Measurements from ENCODE around the gene KLHL29.

The KLHL29 gene

DNA sequence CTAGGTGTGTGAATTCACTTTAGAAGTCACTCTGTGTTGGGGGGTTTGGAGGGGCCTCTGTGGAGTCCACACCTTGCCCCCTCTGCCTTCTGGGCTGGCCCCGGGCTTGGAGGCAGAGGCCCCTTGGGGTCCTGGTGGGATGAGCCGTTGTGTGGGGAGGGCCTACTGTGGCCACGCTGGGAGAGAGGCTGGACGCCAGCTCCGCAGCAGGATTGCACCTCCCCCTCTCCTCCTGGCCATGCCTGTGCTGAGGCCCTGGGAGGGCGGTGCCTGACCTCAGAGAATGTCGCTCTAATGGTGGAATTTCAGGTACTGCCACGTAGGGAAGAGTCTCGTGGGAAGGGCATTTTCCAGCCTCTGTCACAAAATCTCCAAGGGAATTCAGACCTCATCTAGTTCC is 304.9 kb downstream of the KLHL29 start:
- DNase-seq, result no peak

DNA sequence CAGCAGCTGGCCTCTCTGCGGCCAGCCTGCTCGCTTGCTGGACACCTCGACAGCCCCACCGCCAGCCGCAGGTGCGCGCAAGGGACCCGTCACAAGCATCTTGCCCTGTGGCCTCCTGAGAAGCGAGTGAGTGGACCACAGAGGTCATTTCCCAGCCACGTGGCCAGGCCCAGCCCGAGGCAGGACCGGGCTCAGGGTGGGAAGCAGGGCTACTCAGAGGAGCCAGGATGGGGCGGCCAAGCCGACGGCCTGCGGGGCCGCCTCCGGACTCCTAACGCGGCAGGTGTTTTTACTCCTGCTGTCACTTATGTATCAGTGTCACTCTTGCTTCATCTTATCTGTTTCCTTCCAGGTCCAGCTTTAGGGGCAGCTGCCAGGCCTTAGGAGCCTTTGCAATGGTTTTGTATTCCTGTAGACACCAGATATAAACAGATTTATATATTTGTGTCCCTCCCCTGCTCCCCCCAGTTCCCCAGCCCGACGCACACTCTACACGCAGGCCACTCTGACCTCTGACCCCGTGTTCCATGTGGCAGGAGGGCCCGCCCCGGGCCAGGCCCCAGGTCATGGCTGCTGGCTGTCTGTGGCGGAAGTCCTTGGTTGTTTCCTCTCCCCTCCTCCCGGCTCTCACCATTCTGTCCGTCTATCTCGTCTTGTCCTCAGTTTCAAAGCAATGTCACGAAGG is 305.6 kb downstream of the KLHL29 start:
- no peak for DNase-seq

DNA sequence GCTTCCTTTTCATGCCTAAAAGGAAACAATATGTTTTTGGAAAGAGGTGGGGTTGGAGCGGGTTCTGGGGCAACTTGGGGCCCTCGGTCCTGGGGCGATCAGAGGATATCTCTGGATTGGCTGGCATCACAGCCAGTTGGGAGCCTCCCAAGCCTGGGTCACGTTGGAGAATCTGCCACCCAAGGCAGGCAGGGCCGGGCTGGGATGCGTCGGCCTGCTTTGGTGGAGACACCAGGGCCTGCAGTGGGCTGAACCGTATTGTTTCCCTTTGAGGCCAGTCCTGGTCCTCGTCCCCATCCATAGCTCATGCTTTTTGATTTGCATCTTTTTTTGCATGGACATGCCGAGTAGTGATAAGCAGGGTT is 306.1 kb downstream of the KLHL29 start:
- no peak for DNase-seq

DNA sequence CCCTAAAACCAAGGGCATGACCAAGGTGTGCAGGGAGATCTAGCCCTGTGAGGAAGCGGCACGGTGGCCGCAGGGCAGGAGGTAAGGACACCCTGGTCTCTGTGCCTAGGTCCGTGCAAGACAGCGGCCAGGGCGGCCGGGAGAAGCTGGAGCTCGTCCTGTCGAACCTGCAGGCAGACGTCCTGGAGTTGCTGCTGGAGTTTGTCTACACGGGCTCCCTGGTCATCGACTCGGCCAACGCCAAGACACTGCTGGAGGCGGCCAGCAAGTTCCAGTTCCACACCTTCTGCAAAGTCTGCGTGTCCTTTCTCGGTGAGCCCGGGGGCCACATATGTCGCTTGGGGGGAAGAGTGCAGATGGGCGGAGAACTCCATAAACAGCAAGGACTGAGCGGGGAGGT is 306.6 kb downstream of the KLHL29 start:
- DNase-seq, result no peak

DNA sequence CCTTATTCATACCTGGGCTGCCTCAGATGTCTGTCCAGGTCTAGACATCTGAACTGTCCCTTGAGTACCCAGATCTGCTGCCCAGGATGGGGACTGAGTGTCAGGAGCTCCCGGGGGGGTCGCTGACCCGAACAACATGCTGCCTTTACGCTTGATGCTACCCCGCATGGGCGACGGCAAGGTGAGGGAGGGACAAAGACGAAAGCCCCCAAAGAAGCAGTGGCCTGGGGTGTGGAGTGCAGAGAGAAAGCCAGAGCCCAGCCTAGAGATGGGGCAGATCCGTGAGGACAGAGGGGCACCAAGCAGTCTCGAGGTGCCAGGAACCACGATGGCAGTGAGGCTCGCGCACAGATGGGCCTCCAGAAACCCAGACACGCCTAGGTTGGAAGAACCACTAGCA is 307.3 kb downstream of the KLHL29 start:
- no peak for DNase-seq

DNA sequence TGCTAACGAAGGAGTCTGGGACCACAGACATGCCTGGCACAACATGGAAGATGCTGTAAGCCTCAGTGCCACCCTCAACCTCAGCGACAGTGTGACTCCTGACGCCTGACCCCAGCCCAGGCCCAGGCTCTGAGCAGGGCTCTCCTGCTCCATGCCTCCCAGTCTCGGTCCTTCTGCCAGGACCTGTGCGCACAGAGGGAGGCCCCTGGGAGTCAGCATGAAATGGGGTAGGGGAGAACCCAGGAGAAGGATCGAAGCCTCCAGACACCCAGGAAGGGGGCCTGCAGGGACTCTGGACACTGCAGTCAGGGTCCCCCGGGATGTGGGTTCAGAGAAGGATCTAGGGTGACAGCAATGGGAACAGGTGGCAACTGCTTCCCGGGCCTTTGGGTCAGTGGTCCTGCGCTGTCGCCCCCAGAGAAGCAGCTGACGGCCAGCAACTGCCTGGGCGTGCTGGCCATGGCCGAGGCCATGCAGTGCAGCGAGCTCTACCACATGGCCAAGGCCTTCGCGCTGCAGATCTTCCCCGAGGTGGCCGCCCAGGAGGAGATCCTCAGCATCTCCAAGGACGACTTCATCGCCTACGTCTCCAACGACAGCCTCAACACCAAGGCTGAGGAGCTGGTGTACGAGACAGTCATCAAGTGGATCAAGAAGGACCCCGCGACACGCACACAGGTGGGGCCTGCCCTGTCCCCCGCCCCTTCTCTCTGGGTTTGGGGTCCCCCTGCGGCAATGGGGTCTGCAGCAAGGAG is 308.0 kb downstream of the KLHL29 start:
- no peak for DNase-seq

DNA sequence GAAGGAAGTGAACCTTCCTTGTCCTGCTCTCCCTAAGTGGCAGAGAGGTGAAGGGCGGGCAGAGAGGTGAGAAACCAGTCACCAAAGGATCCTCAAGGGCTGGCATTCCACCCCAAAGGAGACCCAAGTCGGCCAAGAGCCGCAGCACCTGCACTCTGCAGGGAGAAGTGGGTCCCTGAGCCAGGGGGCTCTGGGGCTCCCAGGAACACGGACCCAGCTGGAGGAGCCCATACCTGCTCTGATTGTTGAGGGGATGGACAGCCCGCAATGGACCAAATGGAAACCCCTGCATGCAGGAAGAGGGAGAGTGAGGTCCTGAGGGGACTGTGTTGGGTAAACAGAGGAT is 308.6 kb downstream of the KLHL29 start:
- no peak for DNase-seq

DNA sequence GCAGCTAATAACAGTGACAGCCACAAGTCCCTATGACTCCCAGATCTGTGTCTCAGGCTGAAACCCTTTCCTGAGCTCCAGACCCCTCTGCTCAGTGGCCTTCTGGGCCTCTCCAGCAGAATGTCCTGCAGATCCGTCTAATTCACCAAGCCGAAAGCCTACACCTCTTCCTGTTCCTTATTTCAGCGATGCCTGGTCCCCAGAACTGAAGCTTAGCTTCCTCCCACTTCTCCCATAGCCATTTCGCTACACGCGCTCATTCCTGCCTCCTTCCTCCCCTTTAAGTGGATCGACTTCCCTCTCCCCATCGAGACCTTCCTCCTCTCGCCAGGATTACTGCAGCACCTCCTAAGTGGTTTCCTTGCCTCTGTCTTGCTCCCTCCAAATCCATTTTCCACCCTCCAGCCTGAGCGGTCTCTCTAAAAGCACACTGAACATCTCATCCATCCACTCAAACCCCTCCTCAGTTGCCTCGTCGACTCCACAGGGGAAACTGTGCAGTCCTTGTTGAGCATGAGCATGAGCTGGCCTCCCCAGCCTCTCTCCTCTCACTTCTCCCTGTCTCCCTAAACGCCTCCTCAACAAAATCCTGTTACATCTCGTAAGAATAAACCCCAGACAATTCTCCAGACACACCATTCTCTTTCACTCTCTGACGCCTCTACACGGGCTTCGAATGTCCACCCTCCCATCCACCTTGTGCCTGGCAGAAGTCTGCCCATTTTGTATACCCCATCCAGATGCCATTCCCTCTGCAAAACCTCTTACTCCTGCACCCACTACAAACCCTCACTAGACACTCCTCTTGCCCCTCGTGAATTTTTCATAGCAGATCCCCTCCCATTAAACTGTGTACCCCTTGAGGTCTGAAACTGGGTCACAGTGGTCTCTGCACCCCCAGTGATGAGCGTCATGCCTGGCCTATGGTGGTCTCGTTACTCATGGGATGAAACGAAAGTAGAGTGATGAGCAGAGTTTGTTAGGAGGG is 309.4 kb downstream of the KLHL29 start:
- no peak for DNase-seq

DNA sequence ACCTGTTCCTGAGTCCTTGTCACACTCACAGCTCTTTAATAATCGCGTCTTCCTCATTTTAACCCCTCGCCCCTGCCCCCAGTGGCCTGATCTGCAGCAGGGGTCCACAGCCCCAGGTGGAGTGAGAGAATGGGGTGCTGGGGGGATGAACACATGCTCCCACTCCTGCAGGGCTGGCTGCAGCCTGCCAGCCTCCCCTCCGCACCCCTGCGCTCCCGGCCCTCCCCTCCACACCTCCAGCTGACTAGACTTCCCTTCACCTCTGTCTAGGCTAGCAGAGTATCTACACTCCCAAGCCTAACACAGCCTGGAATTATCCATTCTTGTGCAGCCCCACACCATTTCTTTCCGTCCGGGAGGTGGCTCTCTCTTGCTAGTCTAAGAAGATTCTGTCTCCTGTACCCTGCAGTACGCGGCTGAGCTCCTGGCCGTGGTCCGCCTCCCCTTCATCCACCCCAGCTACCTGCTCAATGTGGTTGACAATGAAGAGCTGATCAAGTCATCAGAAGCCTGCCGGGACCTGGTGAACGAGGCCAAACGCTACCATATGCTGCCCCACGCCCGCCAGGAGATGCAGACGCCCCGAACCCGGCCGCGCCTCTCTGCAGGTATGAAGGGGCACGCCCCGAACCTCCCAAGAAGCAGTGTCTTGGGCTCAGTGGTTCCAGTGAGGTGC is 310.4 kb downstream of the KLHL29 start:
- no peak for DNase-seq

DNA sequence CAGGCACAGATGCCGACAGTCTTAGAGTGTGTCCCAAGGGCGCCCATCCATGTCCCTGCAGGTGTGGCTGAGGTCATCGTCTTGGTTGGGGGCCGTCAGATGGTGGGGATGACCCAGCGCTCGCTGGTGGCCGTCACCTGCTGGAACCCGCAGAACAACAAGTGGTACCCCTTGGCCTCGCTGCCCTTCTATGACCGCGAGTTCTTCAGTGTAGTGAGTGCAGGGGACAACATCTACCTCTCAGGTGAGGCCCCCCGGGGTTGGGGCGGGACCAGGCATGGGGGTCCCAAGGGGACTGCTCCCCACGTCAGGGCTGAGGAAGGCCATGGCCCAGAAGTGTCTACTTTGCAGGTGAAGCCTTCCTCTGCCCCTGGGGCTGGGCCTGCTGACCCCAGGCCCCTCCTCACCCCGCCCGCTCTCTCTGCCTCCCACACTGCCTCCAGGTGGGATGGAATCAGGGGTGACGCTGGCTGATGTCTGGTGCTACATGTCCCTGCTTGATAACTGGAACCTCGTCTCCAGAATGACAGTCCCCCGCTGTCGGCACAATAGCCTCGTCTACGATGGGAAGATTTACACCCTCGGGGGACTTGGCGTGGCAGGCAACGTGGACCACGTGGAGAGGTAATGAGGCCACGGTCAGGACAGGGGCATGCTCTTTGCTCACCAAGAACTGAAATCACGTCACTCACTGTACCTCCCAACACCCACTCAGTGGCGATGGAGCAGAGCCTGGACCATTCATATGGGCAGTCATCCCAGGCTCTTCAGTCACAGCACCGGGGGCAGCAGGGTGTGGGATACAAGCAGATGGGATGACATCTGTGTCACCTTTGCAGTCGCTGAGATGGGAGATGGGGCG is 311.1 kb downstream of the KLHL29 start:
- DNase-seq, result no peak

DNA sequence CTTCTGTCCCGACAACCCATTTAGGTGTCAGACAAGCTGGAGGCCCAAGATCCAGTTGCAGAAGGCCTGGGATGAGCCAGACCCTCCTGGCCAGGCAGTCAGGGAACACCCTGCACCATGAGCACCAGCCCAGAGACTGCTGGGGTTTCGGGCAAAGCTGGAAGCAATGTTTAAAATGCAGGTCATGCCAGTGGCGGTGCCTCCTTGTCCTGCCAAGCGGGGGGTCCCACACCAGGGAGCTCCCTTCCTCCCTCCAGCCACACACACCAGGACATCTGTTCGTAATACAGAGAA is 311.7 kb downstream of the KLHL29 start:
- no peak for DNase-seq

DNA sequence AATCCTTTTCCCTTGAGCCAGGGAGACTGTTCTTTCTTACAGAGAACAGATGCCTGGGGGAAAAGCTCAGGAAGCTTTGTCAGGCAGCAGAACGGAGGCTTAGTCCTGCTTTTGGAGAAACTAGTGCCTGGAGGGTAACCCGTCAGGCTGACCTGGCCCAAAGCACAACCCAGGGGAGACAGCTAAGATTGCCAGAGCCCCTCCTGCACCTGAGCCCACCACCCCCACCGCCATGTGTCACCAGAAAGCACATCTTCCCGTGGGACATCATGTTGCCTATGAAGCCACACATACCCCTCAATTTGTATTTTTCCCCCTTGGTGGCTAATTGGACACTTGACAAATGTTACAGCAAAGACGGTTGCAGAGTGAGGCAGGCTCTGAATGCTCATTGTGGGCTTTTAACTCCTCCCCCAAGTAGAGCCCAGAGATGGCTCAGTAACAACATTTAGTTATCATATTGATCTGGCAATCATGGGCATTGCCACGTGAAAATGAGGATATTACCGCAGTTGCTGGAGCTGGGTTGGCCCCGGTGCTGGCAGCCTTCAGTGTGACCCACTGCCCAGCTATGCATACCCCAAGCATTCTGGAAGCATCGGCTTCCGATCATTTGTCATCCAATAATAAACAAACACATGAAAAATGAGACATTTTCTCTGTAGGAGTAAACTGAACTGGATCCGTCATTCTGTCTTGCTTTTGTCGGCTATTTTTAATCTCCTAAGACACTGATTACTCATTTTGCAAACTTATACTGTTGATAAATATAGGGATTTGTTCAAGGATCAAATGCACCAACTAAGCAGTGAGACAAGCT is 312.5 kb downstream of the KLHL29 start:
- DNase-seq, result no peak

DNA sequence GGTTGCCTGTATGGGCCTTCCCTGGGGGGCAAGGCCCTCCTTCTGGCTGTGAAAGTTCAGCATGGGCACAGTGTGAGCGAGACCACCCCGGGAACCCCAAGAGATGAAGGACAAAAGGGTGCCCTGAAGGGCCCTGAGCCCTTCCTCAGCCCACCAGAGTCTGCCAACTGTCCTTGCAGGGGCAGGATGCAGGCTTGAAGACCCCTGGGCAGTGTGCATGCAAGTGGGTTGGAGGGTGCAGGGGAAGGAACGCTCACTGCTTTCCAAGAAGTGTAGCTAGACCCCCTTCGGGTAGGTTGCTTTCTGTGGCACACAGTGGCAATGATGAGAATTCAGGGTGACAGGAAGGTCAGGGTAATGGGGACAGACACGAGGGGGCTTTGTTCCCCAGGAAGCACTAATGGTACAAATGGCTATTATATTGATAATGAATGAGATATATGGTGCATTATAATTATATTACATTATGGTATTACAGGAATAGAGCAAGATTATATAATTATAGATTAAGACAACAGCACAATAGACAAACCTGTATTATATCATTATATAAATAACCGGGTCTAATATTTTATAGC is 313.2 kb downstream of the KLHL29 start:
- DNase-seq, result no peak

DNA sequence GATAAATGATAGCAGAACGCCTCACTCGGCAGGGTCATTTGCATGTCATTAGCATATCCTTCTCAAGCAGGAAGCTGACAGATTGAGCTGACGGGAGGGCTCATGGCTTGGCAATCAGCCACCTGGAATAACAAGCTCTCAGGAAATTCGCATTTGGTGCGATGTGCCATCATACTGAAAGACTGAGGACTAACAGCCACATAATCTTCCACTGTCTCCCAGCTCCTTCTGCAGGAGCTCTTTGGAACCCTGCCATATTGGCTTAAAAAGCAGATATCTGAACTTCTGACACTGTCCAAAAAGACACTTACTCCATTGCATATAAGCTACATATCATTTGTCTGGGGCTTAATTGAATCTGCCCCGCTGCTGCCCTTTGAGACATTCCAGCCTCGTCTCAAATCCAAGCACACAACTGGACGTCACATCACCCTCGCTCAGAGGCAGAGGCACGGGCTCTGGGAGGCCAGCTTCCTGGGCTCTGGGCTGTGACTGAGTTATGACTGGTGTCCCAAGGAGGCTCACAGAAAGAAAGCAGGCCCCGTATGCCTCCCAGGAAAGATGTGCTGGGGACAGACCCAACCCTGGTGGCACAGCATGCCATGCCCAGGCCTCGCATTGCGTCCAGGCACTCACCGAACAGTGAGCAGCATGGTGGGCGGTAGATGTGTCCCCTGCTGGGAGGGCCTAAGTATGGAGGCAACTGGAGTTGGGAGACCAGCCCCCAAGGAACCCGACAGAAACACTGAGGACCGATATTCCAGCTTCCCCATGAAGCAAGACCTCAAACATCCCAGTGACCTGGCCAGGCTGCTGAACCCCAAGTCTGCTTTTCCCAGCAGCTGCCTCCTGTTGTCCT is 314.0 kb downstream of the KLHL29 start:
- DNase-seq, result no peak

DNA sequence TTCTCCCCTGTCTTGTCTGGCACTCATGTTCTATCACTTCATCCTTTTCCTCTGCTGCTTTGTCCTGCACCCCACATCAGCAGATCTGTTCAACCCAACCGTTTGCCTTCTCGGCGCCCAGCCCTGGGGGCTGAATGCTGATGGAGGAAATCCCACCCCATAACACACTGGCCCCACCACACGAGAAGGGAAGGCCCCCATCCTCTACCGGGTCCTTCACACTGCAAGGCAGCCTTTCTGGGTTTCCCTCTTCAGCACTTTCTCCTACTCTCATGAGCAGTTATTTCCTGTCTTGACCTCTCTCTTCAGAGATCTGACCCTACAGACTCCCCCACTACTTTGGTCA is 314.6 kb downstream of the KLHL29 start:
- no peak for DNase-seq

DNA sequence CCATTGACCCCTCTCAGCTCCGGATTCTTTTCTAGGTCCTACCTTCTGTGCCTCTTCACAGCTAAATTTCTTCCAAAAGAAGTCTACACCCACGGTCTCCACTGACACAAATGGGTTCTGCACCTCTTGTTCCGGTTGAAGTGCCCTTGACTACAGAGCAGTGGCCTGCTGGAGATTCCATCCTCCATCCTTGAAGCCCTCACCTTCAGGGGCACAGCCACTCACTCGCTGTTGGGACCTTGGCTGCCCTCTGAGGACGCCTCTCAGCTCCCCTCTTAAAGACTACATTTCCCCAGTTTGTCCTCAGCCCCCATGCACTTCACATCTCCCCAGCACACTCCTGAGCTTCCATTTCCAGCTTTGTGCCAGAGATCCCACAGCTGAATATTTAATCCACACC is 315.6 kb downstream of the KLHL29 start:
- no peak for DNase-seq

DNA sequence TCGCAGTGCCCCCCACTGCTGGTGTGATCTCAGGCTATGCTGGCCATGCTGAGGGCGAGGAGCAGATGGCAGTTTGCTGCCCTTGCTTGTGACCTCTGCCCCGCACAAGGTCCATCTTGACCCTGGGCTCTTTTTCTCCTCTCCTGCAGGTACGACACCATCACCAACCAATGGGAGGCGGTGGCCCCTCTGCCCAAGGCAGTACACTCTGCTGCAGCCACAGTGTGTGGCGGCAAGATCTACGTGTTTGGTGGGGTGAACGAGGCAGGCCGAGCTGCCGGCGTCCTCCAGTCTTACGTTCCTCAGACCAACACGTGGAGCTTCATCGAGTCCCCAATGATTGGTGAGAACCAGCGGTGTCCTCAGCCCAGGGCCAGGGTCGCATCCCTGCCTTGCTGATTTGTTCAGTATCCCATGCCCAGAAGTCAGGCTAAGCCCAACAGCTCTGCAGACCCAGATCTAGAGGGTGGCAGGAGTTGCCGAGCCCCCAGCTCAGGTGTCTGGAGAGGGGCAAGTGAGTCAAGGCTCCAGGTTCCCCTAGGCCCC is 318.1 kb downstream of the KLHL29 start:
- no peak for DNase-seq

DNA sequence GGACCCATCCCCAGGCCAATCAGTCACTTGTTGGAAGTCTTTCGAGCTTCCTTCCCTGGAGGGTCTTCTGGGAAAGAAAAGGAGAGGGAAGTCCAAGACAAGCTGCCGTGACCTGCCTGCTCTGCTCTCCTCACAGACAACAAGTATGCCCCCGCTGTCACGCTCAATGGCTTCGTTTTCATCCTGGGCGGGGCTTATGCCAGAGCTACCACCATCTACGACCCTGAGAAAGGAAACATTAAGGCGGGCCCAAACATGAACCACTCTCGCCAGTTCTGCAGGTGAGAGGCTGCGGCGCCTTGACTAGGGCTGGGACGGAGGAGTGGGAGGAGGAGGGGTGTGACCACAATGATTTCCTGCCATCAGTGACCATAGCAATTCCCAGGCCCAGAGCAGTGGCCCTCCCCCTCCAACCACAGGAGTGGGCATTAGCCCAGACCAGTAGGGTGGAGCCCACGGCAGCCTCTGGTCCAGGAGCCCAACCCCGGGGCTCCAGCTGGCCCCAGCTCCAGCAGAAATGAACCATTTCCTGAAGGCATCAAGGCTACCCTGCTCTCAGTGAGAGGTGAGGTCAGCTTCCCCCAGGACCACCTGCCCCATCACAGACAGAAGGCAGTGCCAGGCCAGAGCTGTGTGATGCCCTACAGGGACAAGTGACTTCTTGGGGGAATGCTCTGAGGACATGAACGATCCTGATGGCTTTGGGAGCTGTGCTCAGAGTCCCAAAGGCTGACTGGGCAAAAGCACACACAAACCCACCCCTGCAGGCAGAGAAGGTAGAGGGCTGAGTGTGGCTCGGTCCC is 318.8 kb downstream of the KLHL29 start:
- DNase-seq, result no peak
